ENCODE results near the gene MACF1.

- TF ChIP-seq, protein P1, sequence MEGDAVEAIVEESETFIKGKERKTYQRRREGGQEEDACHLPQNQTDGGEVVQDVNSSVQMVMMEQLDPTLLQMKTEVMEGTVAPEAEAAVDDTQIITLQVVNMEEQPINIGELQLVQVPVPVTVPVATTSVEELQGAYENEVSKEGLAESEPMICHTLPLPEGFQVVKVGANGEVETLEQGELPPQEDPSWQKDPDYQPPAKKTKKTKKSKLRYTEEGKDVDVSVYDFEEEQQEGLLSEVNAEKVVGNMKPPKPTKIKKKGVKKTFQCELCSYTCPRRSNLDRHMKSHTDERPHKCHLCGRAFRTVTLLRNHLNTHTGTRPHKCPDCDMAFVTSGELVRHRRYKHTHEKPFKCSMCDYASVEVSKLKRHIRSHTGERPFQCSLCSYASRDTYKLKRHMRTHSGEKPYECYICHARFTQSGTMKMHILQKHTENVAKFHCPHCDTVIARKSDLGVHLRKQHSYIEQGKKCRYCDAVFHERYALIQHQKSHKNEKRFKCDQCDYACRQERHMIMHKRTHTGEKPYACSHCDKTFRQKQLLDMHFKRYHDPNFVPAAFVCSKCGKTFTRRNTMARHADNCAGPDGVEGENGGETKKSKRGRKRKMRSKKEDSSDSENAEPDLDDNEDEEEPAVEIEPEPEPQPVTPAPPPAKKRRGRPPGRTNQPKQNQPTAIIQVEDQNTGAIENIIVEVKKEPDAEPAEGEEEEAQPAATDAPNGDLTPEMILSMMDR (IDR thresholded peaks at IDR 0.05): no peak
- TF ChIP-seq POLR2AphosphoS5 (IDR thresholded peaks at IDR 0.05): no peak
- TF ChIP-seq POLR2A (IDR thresholded peaks at IDR 0.05; ENCODE audit: low read depth): no peak
- no peak for TF ChIP-seq EP300 (IDR thresholded peaks at IDR 0.05)
Observed at GRCh38 chr1:39528082-39528481, 323.6 kb downstream of the MACF1 start.

All from esophagus muscularis mucosa (tissue), 4 donors.